AG04450 (cell line): ENCODE data around the gene TSHR. TPM values are rescaled to one million over a fixed set of nuclear protein-coding genes. Genes with fewer than 3 reads are reported as not detected.

ENCODE experiments used
- CTCF ChIA-PET: fragments of 300-600, 350-600 bp; formaldehyde crosslinking; extraction: SDS; loops from one replicate; lab custom pipeline; 2022; ENCODE audit warnings: antibody characterized with exemption, inconsistent platforms; lab: Charles Lee
- POLR2A ChIA-PET: fragments of 350-600 bp; formaldehyde crosslinking; extraction: SDS; loops from one replicate; lab custom pipeline; 2021; ENCODE audit warnings: antibody characterized with exemption, inconsistent platforms; lab: Yijun Ruan, JAX
- DNase-seq: peaks from one replicate; pipeline ENCODE4 v3.0.0-alpha.2; 2011; ENCODE audit warnings: low read depth, low spot score
- H3K27ac ChIP-seq: one replicate; pipeline ENCODE4 v1.5.1; 2012; ENCODE audit warnings: low read depth, low read length, control low read depth
- H3K27me3 ChIP-seq: one replicate; pipeline ENCODE4 v1.6.0; 2012; ENCODE audit warnings: low read length; ENCODE audit not compliant: control insufficient read depth, insufficient read depth
- H3K4me3 ChIP-seq: 2 replicates; pipeline ENCODE4 v1.5.1; 2011; ENCODE audit warnings: mild to moderate bottlenecking, low read depth, low read length, control low read depth
- H3K9me3 ChIP-seq: 2 replicates; pipeline ENCODE4 v1.5.1; 2012; ENCODE audit warnings: low read length; ENCODE audit not compliant: control insufficient read depth, insufficient read depth
- polyA plus RNA-seq: library from polyadenylated mRNA; depleted of rRNA; stranded (reverse); fragments of >200 nt; gene quantifications from 2 replicates; pipeline ENCODE4 v1.2.3, GENCODE V29; 2011
- TF ChIP-seq, protein P1 (sequence below): IDR thresholded peaks from 2 replicates; pipeline ENCODE4 v1.5.1; 2011; ENCODE audit warnings: low read depth, low read length, control low read depth, inconsistent platforms

The TSHR gene
- polyA plus RNA-seq, 1 experiment: not detected

- H3K9me3 ChIP-seq: no peaks in the 10 kb centered on the region
- ChIA-PET POLR2A (interaction anchor here (0.6 kb wide), 1 partner anchor 72 kb away, joined by 3 read pairs; no protein-coding TSS in a partner anchor), CTCF (no interaction called here)
- no peak overlapping the region for H3K27ac ChIP-seq
- TF ChIP-seq, protein P1, sequence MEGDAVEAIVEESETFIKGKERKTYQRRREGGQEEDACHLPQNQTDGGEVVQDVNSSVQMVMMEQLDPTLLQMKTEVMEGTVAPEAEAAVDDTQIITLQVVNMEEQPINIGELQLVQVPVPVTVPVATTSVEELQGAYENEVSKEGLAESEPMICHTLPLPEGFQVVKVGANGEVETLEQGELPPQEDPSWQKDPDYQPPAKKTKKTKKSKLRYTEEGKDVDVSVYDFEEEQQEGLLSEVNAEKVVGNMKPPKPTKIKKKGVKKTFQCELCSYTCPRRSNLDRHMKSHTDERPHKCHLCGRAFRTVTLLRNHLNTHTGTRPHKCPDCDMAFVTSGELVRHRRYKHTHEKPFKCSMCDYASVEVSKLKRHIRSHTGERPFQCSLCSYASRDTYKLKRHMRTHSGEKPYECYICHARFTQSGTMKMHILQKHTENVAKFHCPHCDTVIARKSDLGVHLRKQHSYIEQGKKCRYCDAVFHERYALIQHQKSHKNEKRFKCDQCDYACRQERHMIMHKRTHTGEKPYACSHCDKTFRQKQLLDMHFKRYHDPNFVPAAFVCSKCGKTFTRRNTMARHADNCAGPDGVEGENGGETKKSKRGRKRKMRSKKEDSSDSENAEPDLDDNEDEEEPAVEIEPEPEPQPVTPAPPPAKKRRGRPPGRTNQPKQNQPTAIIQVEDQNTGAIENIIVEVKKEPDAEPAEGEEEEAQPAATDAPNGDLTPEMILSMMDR: no peak
- H3K4me3 ChIP-seq: no peak overlapping the region
- no peak for DNase-seq
- no peaks in the 10 kb centered on the region for H3K27me3 ChIP-seq
Measured at GRCh38 chr14:81102217-81102616, 146.8 kb downstream of the TSHR start.

DNA sequence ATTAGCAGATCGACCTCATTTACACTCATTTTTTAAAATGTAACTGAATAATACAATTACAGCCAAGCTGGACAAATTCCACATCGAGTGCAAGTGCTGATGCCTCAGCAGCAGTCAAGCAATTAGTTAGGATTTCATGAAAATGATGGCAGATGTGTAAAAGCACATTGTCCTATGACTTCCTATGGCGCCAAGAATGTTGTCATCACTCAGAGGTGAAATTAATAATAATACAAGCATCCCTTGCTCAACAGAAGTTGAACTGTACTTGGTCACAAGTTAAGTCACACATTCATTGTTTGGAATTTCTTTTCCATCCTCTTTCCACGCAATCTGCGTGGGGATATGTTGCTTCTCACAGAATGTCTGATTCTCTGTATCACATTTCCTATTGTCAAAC is 148.0 kb downstream of the TSHR start:
- Histone ChIP-seq H3K27ac (no peak overlapping the region), H3K9me3 (no peaks in the 10 kb centered on the region), H3K4me3 (no peak overlapping the region), H3K27me3 (no peaks in the 10 kb centered on the region)
- TF ChIP-seq, protein P1: no peak
- ChIA-PET CTCF (interaction anchor here (0.6 kb wide), 1 partner anchor 15 kb away, joined by 3 read pairs; no protein-coding TSS in a partner anchor), POLR2A (no interaction called here)
- no peak for DNase-seq

GRCh38 chr14:81105378-81105777 is 150.0 kb downstream of the TSHR start:
- POLR2A ChIA-PET: no interaction called here
- no peaks in the 10 kb centered on the region for H3K9me3 ChIP-seq
- no peak overlapping the region for H3K4me3 ChIP-seq
- TF ChIP-seq, protein P1: no peak
- DNase-seq: no peak
- H3K27me3 ChIP-seq: no peaks in the 10 kb centered on the region
- no peak overlapping the region for H3K27ac ChIP-seq
- CTCF ChIA-PET: no interaction called here

GRCh38 chr14:81105961-81106360 is 150.5 kb downstream of the TSHR start:
- POLR2A ChIA-PET: no interaction called here

GRCh38 chr14:81110186-81110585 is 154.8 kb downstream of the TSHR start:
- Histone ChIP-seq H3K27me3 (no peaks in the 10 kb centered on the region), H3K4me3 (no peak overlapping the region), H3K27ac (no peak overlapping the region), H3K9me3 (no peaks in the 10 kb centered on the region)
- TF ChIP-seq, protein P1: no peak
- ChIA-PET CTCF (interaction anchor here (0.7 kb wide), 1 partner anchor 61 kb away, joined by 3 read pairs; no protein-coding TSS in a partner anchor), POLR2A (no interaction called here)
- no peak for DNase-seq

More at GRCh38 chr14:81105961-81106360, 150.5 kb downstream of the TSHR start:
- no peaks in the 10 kb centered on the region for H3K9me3 ChIP-seq
- TF ChIP-seq, protein P1: no peak
- no peak for DNase-seq
- CTCF ChIA-PET: no interaction called here
- no peak overlapping the region for H3K4me3 ChIP-seq
- H3K27me3 ChIP-seq: no peaks in the 10 kb centered on the region
- H3K27ac ChIP-seq: no peak overlapping the region
